Superior temporal gyrus (tissue), 1 donor: ENCODE measurements around the gene TIMP2.
"Not testable (repeated sequence)": the region's sequence is repeated elsewhere in the genome, so short reads cannot be mapped to it uniquely, and the experiment has no call there.

Experiments used
- DNase-seq: peaks from one replicate; pipeline ENCODE4 v3.0.0-alpha.2; 2016; ENCODE audit errors: extremely low spot score

Gene TIMP2

GRCh38 chr17:78925234-78925633 is at the start of gene TIMP2:
TSS of gene TIMP2 (minus strand) at chr17:78925387. CDS start at chr17:78925088, 299 bp downstream.
- peak; percentile 86 for DNase-seq

- DNase-seq: no peak
Observed at GRCh38 chr17:78973792-78974520, 48.8 kb upstream of the TIMP2 start.

GRCh38 chr17:78973196-78973595 is 48.0 kb upstream of the TIMP2 start:
- DNase-seq: no peak

- DNase-seq: no peak
Observed at GRCh38 chr17:78972507-78973105, 47.4 kb upstream of the TIMP2 start.

GRCh38 chr17:78971756-78972506 is 46.7 kb upstream of the TIMP2 start:
- DNase-seq: no peak

GRCh38 chr17:78970834-78971755 is 45.9 kb upstream of the TIMP2 start:
- peak; percentile 91 for DNase-seq

GRCh38 chr17:78969865-78970264 is 44.7 kb upstream of the TIMP2 start:
- no peak for DNase-seq

- DNase-seq: no peak
Observed at GRCh38 chr17:78967782-78968362, 42.7 kb upstream of the TIMP2 start.

GRCh38 chr17:78966910-78967600 is 41.9 kb upstream of the TIMP2 start:
- no peak for DNase-seq

GRCh38 chr17:78966123-78966813 is 41.1 kb upstream of the TIMP2 start:
- DNase-seq: no peak

- no peak for DNase-seq
Observed at GRCh38 chr17:78965491-78965924, 40.3 kb upstream of the TIMP2 start.

- no peak for DNase-seq
Observed at GRCh38 chr17:78963378-78963777, 38.2 kb upstream of the TIMP2 start.

GRCh38 chr17:78962984-78963348 is 37.8 kb upstream of the TIMP2 start:
- DNase-seq: not testable (repeated sequence)

- DNase-seq: no peak
Observed at GRCh38 chr17:78962345-78962983, 37.3 kb upstream of the TIMP2 start.

- DNase-seq: no peak
Observed at GRCh38 chr17:78961571-78961970, 36.4 kb upstream of the TIMP2 start.

GRCh38 chr17:78960928-78961327 is 35.7 kb upstream of the TIMP2 start:
- no peak for DNase-seq

- no peak for DNase-seq
Observed at GRCh38 chr17:78959803-78960202, 34.6 kb upstream of the TIMP2 start.

- no peak for DNase-seq
Observed at GRCh38 chr17:78958641-78959127, 33.5 kb upstream of the TIMP2 start.

- no peak for DNase-seq
Observed at GRCh38 chr17:78957128-78957527, 31.9 kb upstream of the TIMP2 start.
